Activated T-cell treated with anti-CD3 and anti-CD28 coated beads, Interleukin-2, amount 50 U/mL, for 72 hours (primary cell): ENCODE measurements around the gene NCSTN. TPM values are rescaled to one million over a fixed set of nuclear protein-coding genes. Genes with fewer than 3 reads are reported as not detected.
A peak's percentile ranks its signal among the peaks of the same experiment; 100 is the strongest.

Experiments used
- ATAC-seq, 2 donors: fragments of 150-1000 bp; cut with Tn5 transposase; replicated peaks in 1 of 2; 2 replicates each; pipeline ENCODE4 v1.10.0; 2021; ENCODE audit warnings: moderate library complexity in 2 of 2, mild to moderate bottlenecking in 1 of 2
- DNase-seq, 2 donors: peaks; one replicate each; pipeline ENCODE4 v3.0.0; 2021 to 2022; ENCODE audit warnings: mixed read lengths in 1 of 2
- H3K27ac Mint-ChIP-seq: one replicate; pipeline ENCODE4 v1.8.0; 2022; ENCODE audit warnings: mild to moderate bottlenecking, moderate library complexity, mixed read lengths
- H3K27me3 Mint-ChIP-seq: one replicate; pipeline ENCODE4 v1.8.0; 2022; ENCODE audit warnings: low read depth, mixed read lengths
- H3K36me3 Mint-ChIP-seq, 2 donors: one replicate each; pipeline ENCODE4 v1.8.0; 2022; ENCODE audit warnings: mixed read lengths in 2 of 2, mild to moderate bottlenecking in 1 of 2; ENCODE audit not compliant: insufficient read depth in 2 of 2
- H3K4me1 Mint-ChIP-seq: one replicate; pipeline ENCODE4 v1.8.0; 2022; ENCODE audit warnings: low read depth, mixed read lengths
- H3K4me3 Mint-ChIP-seq, 2 donors: one replicate each; pipeline ENCODE4 v1.8.0; 2022; ENCODE audit warnings: mild to moderate bottlenecking in 2 of 2, mixed read lengths in 2 of 2, moderate library complexity in 2 of 2
- H3K9me3 Mint-ChIP-seq, 2 donors: one replicate each; pipeline ENCODE4 v1.8.0; 2022; ENCODE audit warnings: mixed read lengths in 2 of 2
- total RNA-seq, 2 donors: library from RNA; stranded (reverse); gene quantifications; one replicate each; pipeline ENCODE4 v1.2.3, GENCODE V29; 2022

The NCSTN gene
- total RNA-seq, 2 donors from 2014 or later, result 65.2 to 66.3 TPM

- Mint-ChIP-seq H3K27me3 (peaks cover 23% of the 10 kb centered on the region), H3K4me1 (no peaks in the 10 kb centered on the region), H3K36me3 (no peaks in the 10 kb centered on the region), H3K4me3 (no peak overlapping the region), H3K9me3 (no peaks in the 10 kb centered on the region), H3K27ac (no peak overlapping the region)
- DNase-seq (no peak), ATAC-seq (no peak)
These were observed 51.5 kb downstream of the NCSTN start for GRCh38 chr1:160394673-160395072.

GRCh38 chr1:160397651-160398050, 54.5 kb downstream of the NCSTN start:
- Mint-ChIP-seq H3K27me3 (peaks cover 29% of the 10 kb centered on the region), H3K36me3 (no peaks in the 10 kb centered on the region), H3K27ac (no peak overlapping the region), H3K4me1 (peaks cover 13% of the 10 kb centered on the region), H3K4me3 (no peak overlapping the region), H3K9me3 (no peaks in the 10 kb centered on the region)
- ATAC-seq (no peak), DNase-seq (no peak)

GRCh38 chr1:160398823-160399222, 55.6 kb downstream of the NCSTN start:
- Mint-ChIP-seq H3K27ac (no peak overlapping the region), H3K36me3 (no peaks in the 10 kb centered on the region), H3K4me3 (peak overlapping the region; percentile 1 to 10), H3K9me3 (no peaks in the 10 kb centered on the region), H3K4me1 (peaks cover 13% of the 10 kb centered on the region), H3K27me3 (peaks cover 30% of the 10 kb centered on the region)
- ATAC-seq (no peak), DNase-seq (no peak)

- no peak for ATAC-seq
- Mint-ChIP-seq H3K4me1 (peaks cover 13% of the 10 kb centered on the region), H3K9me3 (no peaks in the 10 kb centered on the region), H3K27ac (no peak overlapping the region), H3K36me3 (no peaks in the 10 kb centered on the region), H3K4me3 (peak overlapping the region; percentile 20 to 57), H3K27me3 (peaks cover 30% of the 10 kb centered on the region)
- DNase-seq, result no peak
These were observed 56.5 kb downstream of the NCSTN start for GRCh38 chr1:160399544-160400222.

- ATAC-seq (peak; percentile 49 to 56), DNase-seq (peak; percentile 55 to 65)
- no peak within 1 kb of the TSS for H3K27ac Mint-ChIP-seq
- no peaks in the 10 kb centered on the region for H3K36me3 Mint-ChIP-seq
- peak within 1 kb of the TSS; percentile 69 to 72 for H3K4me3 Mint-ChIP-seq
- peaks cover 30% of the 10 kb centered on the region for H3K27me3 Mint-ChIP-seq
- H3K9me3 Mint-ChIP-seq, result no peaks in the 10 kb centered on the region
- H3K4me1 Mint-ChIP-seq, result peaks cover 13% of the 10 kb centered on the region
These were observed 57.1 kb downstream of the NCSTN start, which contains the start of gene VANGL2 for GRCh38 chr1:160400223-160400645. TSS of gene VANGL2 (plus strand) at chr1:160400564. CDS start at chr1:160415838, 15,274 bp downstream.

- ATAC-seq (peak; percentile 46 to 54), DNase-seq (peak in 1 of 2 donors; percentile 27)
- Mint-ChIP-seq H3K9me3 (no peaks in the 10 kb centered on the region), H3K4me3 (peak overlapping the region; percentile 69 to 72), H3K4me1 (peaks cover 13% of the 10 kb centered on the region), H3K27me3 (peaks cover 30% of the 10 kb centered on the region), H3K27ac (no peak overlapping the region), H3K36me3 (no peaks in the 10 kb centered on the region)
These were observed 57.7 kb downstream of the NCSTN start for GRCh38 chr1:160400646-160401486.

GRCh38 chr1:160401487-160401805, 58.3 kb downstream of the NCSTN start:
- ATAC-seq, result no peak
- no peaks in the 10 kb centered on the region for H3K9me3 Mint-ChIP-seq
- H3K27ac Mint-ChIP-seq, result no peak overlapping the region
- H3K36me3 Mint-ChIP-seq, result no peaks in the 10 kb centered on the region
- peaks cover 27% of the 10 kb centered on the region for H3K27me3 Mint-ChIP-seq
- peaks cover 13% of the 10 kb centered on the region for H3K4me1 Mint-ChIP-seq
- H3K4me3 Mint-ChIP-seq, result peak overlapping the region; percentile 6 to 72
- no peak for DNase-seq

GRCh38 chr1:160402001-160402795, 59.0 kb downstream of the NCSTN start:
- H3K27me3 Mint-ChIP-seq, result peaks cover 24% of the 10 kb centered on the region
- no peak overlapping the region for H3K27ac Mint-ChIP-seq
- H3K9me3 Mint-ChIP-seq, result no peaks in the 10 kb centered on the region
- H3K4me3 Mint-ChIP-seq, result no peak overlapping the region
- ATAC-seq (no peak), DNase-seq (no peak)
- no peaks in the 10 kb centered on the region for H3K36me3 Mint-ChIP-seq
- peaks cover 13% of the 10 kb centered on the region for H3K4me1 Mint-ChIP-seq

- no peak overlapping the region for H3K27ac Mint-ChIP-seq
- ATAC-seq (no peak), DNase-seq (no peak)
- peaks cover 24% of the 10 kb centered on the region for H3K27me3 Mint-ChIP-seq
- peaks cover 13% of the 10 kb centered on the region for H3K4me1 Mint-ChIP-seq
- H3K36me3 Mint-ChIP-seq, result no peaks in the 10 kb centered on the region
- no peak overlapping the region for H3K4me3 Mint-ChIP-seq
- no peaks in the 10 kb centered on the region for H3K9me3 Mint-ChIP-seq
These were observed 60.1 kb downstream of the NCSTN start for GRCh38 chr1:160403244-160403643.

GRCh38 chr1:160404094-160404493, 60.9 kb downstream of the NCSTN start:
- Mint-ChIP-seq H3K27ac (no peak overlapping the region), H3K9me3 (no peaks in the 10 kb centered on the region), H3K4me1 (peaks cover 13% of the 10 kb centered on the region), H3K4me3 (no peak overlapping the region), H3K27me3 (peaks cover 18% of the 10 kb centered on the region), H3K36me3 (no peaks in the 10 kb centered on the region)
- ATAC-seq (no peak), DNase-seq (no peak)

- Mint-ChIP-seq H3K4me3 (no peak overlapping the region), H3K27me3 (peaks cover 18% of the 10 kb centered on the region), H3K27ac (no peak overlapping the region), H3K36me3 (no peaks in the 10 kb centered on the region), H3K4me1 (peaks cover 13% of the 10 kb centered on the region), H3K9me3 (no peaks in the 10 kb centered on the region)
- DNase-seq (no peak), ATAC-seq (no peak)
These were observed 62.2 kb downstream of the NCSTN start for GRCh38 chr1:160405331-160405877.

GRCh38 chr1:160406131-160406968, 63.2 kb downstream of the NCSTN start:
- no peak overlapping the region for H3K27ac Mint-ChIP-seq
- ATAC-seq, result no peak
- no peak overlapping the region for H3K4me3 Mint-ChIP-seq
- peaks cover 14% of the 10 kb centered on the region for H3K27me3 Mint-ChIP-seq
- DNase-seq, result no peak
- no peaks in the 10 kb centered on the region for H3K9me3 Mint-ChIP-seq
- peaks cover 9% of the 10 kb centered on the region for H3K4me1 Mint-ChIP-seq
- H3K36me3 Mint-ChIP-seq, result no peaks in the 10 kb centered on the region
